GM13977 (cell line): Measurements from ENCODE around the gene CDC25B.

ENCODE experiments used
- DNase-seq: peaks from one replicate; pipeline ENCODE4 v3.0.0; 2012; ENCODE audit warnings: low spot score
- CTCF ChIP-seq: IDR thresholded peaks from 2 replicates; pipeline ENCODE4 v1.5.1; 2012; ENCODE audit warnings: mild to moderate bottlenecking, control low read depth; ENCODE audit not compliant: insufficient read depth; ENCODE audit errors: extremely low read depth, missing control alignments
- in situ Hi-C: fragments of 300-500 bp; cut with MboI; formaldehyde crosslinking; loops from one replicate; pipeline ENCODE4 v1.12.0; 2022; ENCODE audit warnings: low sequenced_read_pairs, low pct_unique_long_range_greater_than_20kb, mixed read lengths, inconsistent platforms; ENCODE audit not compliant: unreplicated experiment

The CDC25B gene

GRCh38 chr20:3795511-3796468, at the start of gene CDC25B:
Gene CDC25B, plus strand, starts transcription at chr20:3796310. Its CDS starts 222 bp downstream, at chr20:3796532.
- in situ Hi-C loops = no loop called here
- TF ChIP-seq CTCF = peak; percentile 16
- peak; percentile 93 for DNase-seq

- no peak for DNase-seq
- no peak for TF ChIP-seq CTCF
- in situ Hi-C loops = no loop called here
These were observed 48.6 kb upstream of the CDC25B start for GRCh38 chr20:3747471-3747870.

GRCh38 chr20:3748073-3748472, 48.0 kb upstream of the CDC25B start:
- TF ChIP-seq CTCF = no peak
- no peak for DNase-seq
- in situ Hi-C loops = no loop called here

GRCh38 chr20:3749087-3749688, 46.9 kb upstream of the CDC25B start:
- in situ Hi-C loops = no loop called here
- no peak for TF ChIP-seq CTCF

GRCh38 chr20:3749689-3750531, 46.2 kb upstream of the CDC25B start:
- DNase-seq = peak; percentile 77
- TF ChIP-seq CTCF = peak; percentile 56
- in situ Hi-C loops = no loop called here

More at GRCh38 chr20:3749087-3749688, 46.9 kb upstream of the CDC25B start:
- DNase-seq = no peak

- no peak for DNase-seq
- in situ Hi-C loops = no loop called here
- TF ChIP-seq CTCF = no peak
These were observed 44.8 kb upstream of the CDC25B start for GRCh38 chr20:3751305-3751674.
